Putamen (tissue), 1 donor: ENCODE measurements around the gene PCAT7.
A peak's percentile ranks its signal among the peaks of the same experiment; 100 is the strongest.

Source experiments
- DNase-seq: peaks from one replicate; pipeline ENCODE4 v3.0.0-alpha.2; 2016; ENCODE audit warnings: low spot score

PCAT7 gene

DNA sequence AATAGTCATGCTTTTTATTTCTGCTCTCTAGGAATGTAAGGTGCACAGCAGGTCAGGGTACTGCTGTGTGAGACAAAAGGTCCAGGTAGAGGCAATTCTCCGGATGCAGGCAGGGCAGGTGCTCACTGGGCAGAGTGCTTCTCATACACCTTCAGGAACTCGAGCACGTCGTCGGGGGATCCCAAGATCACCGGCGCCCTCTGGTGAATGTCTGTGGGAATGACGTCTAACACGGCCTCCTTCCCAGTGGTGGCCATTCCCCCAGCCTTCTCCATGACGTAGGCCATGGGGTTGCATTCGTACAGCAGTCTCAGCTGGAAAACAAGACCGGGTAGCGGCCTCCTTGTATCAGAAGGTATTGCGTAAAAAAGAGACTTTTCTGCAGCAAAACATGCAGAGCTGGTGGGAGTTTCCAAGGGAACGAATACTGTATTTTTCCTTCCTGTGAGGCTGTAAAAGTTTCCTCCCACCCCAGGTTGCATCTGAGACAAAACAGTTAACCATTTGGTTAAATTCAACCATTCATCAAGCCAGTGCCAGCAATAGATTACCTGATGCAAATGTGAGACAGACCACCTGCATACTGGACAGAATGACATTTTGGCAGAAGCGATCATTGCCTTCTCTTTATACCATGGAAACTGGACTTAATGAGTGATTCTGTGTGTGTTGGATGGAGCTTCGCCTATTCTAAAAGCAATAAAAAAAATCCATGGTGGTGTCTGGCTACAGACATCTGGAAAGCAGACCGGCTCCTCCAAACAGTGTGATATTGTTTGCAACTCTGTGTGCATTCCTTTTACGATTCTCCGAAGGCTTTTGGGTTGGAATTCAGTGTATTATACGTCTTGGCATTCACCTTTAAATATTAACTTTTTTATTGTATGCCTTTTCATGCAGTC lies 48.6 kb downstream of the PCAT7 start:
- DNase-seq = peak; percentile 62

DNA sequence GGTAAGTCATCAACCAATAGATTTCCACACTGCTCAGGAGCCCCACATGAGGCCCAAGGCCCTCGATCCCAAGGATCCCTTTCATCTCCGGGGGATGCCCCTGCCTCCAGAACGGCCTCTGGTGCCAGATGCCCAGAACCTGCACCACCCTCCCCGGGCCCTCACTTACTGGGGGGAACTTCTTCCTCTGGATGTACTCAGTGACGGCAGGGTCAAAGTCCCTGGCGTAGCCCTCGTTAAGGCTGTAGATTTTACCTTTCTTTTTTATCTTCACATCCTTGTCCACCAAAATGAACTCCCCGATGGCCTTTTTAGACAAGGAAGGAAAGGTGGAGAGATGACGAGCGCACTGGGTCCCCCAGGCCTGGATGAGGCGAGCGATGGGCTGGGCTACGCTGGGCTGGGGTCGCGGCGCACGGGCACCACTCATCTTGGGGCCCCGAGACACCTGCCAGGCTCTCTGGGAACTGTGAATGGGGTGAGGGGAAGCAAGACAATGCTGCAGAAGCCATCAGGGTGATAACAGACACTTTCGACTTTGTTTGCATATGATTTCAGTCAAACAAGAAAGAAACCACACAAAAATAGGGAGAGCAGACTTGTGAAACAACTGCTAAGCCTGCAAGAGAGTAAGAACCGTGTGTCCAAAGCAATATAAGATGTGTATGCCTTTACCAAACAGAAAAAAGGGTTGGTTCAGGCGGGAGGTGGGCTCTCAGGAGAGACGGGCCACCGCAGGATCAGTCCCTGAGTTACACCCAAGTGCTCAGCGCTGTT lies 52.0 kb downstream of the PCAT7 start:
- no peak for DNase-seq

DNA sequence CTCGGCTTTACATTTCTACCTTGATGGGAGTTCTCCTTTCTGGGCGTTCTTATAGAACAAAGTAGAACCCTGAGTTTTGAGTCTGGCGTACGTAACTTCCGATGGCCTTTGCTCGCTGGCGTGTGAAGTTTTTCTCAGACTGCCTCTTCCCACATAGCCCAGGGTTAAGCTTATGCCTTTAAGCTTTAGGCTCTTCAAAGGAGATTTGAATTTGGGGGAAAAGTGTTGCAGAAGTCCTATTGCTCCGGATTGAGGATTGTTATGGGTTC lies 52.5 kb downstream of the PCAT7 start:
- no peak for DNase-seq

DNA sequence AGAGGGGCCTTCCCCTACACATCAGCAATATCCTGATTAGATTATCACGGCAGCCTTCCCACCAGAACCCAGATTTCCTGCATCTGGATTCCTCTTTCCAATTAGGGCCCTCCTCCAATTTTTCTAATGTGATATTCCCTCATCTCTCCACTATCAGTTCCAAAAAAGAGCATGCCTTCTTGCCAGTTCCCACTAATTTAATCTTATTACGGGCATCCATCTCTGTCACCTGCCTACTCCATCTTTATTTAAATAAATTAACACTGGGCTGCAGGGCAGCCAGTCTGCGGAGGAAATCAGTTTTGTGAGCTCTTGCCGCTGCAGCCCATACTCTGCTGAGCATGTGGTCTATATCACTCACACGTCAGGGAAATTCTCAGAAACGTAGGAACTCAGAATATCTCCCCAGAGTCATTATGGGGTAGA lies 55.3 kb downstream of the PCAT7 start:
- no peak for DNase-seq

DNA sequence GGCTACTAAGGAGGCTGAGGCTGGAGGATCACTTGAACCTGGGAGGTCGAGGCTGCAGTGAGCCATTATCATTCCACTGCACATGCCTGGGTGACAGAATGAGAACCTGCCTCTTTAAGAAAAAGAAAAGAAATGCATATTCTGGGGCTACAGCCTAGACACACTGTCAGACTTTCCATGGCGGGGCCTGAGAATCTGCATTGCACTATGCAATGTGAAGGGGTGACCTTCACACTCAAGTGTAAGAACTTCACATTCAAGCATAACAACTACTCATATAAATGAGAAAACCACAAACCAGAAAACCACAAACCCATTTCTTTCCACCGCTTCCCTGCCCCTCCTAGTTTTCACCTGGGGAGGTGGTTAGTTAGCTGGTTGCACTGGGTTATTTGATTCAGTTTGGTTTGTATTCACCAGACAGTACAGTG lies 56.8 kb downstream of the PCAT7 start:
- DNase-seq = no peak

DNA sequence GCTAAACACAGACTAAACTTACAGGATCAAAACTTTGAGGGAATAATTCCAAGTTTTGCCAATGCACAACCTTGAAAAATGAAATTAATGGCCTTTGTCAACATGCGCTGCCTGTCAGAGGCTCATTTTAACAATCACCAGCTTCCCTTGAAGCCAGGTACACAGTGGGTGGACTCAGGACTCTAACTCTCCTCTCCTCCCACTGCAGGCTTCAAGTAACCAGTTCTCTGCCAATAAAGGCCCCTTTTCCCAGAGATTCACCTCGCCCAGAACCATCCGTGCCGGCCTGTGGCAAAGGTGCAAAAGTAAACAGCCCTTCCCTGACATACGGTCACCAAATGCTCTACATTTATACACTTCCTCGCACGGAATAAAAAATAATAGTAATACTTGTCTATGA lies 57.2 kb downstream of the PCAT7 start:
- DNase-seq = no peak

DNA sequence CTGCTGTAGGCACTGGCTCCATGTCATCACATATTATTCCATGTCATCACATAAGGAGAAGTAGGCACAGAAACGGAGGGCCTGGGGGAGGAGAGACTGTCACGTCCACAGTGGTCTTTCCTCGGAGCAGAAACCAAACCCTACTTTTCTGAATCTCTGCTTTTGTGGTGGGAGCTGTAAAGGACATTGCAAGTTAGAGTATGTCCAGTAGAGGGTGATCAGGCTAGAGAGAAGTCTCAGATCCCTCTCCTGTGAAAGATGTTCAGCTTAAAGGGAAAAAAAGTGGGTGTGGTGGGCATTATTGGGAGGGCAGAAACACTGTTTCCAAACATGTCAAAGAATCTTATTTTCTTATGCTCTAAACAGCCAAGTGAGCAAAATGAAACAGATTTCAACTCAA lies 58.1 kb downstream of the PCAT7 start:
- no peak for DNase-seq

DNA sequence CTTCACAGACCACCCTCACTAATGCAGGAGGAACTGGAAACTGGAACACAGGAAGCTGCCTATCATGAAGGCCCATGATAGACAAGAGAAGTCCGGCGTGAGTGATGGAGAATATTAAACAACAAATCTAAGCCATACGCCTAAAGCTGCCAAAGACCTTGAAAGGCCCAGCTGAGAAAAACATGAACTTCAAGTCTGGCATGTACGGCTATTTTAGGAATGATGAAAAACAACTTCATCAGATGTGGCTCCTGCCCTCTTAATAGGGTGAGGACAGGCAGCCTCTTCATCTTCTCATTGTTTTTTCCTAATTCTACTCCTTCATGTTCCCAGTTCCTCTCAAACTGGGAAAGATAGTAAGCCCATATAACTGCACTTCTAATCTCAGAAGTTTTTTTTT lies 64.1 kb downstream of the PCAT7 start:
- no peak for DNase-seq
